Right lobe of liver (tissue), 6 donors: ENCODE data around the gene SREBF2. TPM values are rescaled to one million over a fixed set of nuclear protein-coding genes. Genes with fewer than 3 reads are reported as not detected.

ENCODE experiments used
- ATAC-seq, 4 donors: fragments of 200-7000 bp; cut with Tn5 transposase; one replicate each; pipeline ENCODE4 v1.9.1; 2020; ENCODE audit warnings: mild to moderate bottlenecking in 4 of 4, moderate library complexity in 4 of 4
- DNase-seq, 3 donors: peaks; one replicate each; pipeline ENCODE4 v3.0.0-alpha.2; 2020
- H3K27ac ChIP-seq, 3 donors: fragments of 200-600 bp; one replicate each; pipeline ENCODE4 v1.8.0; 2022
- H3K27me3 ChIP-seq, 2 donors: fragments of 200-600 bp; one replicate each; pipeline ENCODE4 v1.8.0; 2022
- H3K36me3 ChIP-seq, 4 donors: fragments of 200-600 bp; sonication (generic) in 1 of 4; one replicate each; pipeline versions ENCODE4 v1.5.1 to v1.8.0; 2017 to 2022; ENCODE audit warnings: control low read depth in 1 of 4
- H3K4me1 ChIP-seq, 4 donors: fragments of 200-600 bp; sonication (generic) in 1 of 4; one replicate each; pipeline versions ENCODE4 v1.5.1 to v1.8.0; 2017 to 2022; ENCODE audit warnings: control low read depth in 1 of 4
- H3K4me3 ChIP-seq, 3 donors: fragments of 200-600 bp; one replicate each; pipeline ENCODE4 v1.8.0; 2022
- H3K9me3 ChIP-seq, 4 donors: fragments of 200-600 bp; sonication (generic) in 1 of 4; one replicate each; pipeline versions ENCODE4 v1.5.1 to v1.8.0; 2017 to 2022; ENCODE audit warnings: control low read depth in 1 of 4
- POLR2A ChIP-seq: fragments of 450-650 bp; IDR thresholded peaks from one replicate; pipeline ENCODE4 v1.6.1; 2017; ENCODE audit warnings: antibody characterized with exemption, mild to moderate bottlenecking
- WGBS: methylation state at CpG from one replicate; pipeline ENCODE4 v1.1.6; 2018; ENCODE audit warnings: low coverage, low lambda C conversion rate; ENCODE audit not compliant: insufficient coverage; ENCODE audit errors: missing lambda C conversion rate; 5-methylcytosine and 5-hydroxymethylcytosine counted together
- intact Hi-C, 2 donors: fragments of 100-400 bp; cut with DNase I; formaldehyde crosslinking; loops; one replicate each; pipeline versions ENCODE4 v1.11.2 to v1.14.1; 2022
- total RNA-seq, 6 experiments: library from RNA; depleted of rRNA in 2 of 6; stranded (reverse); fragments of >200 nt in 2 of 6; fragmentation: NEBNext Ultra II Directional in 3 of 6; extraction: Animal tissue kit (Norgen Biotek cat#: 25700) in 3 of 6; gene quantifications; one replicate each; pipeline versions ENCODE4 v1.1.0 to v1.2.4, GENCODE V29; 2016 to 2023
- TF ChIP-seq, protein P1 (sequence below), 4 donors: fragments of 200-600 bp in 3 of 4; fragments of 450-650 bp in 1 of 4; IDR thresholded peaks; one replicate each; pipeline versions ENCODE4 v1.5.1 to v1.8.0; 2016 to 2022; ENCODE audit warnings: antibody characterized with exemption in 4 of 4, mild to moderate bottlenecking in 2 of 4
- donor health status: DM: no; HTN: yes; CAD: no.
- donor health status: DM: no; HTN: no; CAD: no.
- donor health status: DM: no; HTN: no; CAD: no.
- donor health status: DM: no; HTN: yes; CAD: no.
- donor health status: DM: no; HTN: yes; CAD: no.

The SREBF2 gene
- total RNA-seq, 6 experiments from 2014 or later = 26.7 to 63.4 (median 37.2) TPM

GRCh38 chr22:41799486-41800347 is 33.2 kb upstream of the SREBF2 start:
- ATAC-seq (peak; percentile 32 to 43 (median 40)), DNase-seq (peak; percentile 35 to 63 (median 58))
- H3K27me3 ChIP-seq = no peaks in the 10 kb centered on the region
- TF ChIP-seq, protein P1, sequence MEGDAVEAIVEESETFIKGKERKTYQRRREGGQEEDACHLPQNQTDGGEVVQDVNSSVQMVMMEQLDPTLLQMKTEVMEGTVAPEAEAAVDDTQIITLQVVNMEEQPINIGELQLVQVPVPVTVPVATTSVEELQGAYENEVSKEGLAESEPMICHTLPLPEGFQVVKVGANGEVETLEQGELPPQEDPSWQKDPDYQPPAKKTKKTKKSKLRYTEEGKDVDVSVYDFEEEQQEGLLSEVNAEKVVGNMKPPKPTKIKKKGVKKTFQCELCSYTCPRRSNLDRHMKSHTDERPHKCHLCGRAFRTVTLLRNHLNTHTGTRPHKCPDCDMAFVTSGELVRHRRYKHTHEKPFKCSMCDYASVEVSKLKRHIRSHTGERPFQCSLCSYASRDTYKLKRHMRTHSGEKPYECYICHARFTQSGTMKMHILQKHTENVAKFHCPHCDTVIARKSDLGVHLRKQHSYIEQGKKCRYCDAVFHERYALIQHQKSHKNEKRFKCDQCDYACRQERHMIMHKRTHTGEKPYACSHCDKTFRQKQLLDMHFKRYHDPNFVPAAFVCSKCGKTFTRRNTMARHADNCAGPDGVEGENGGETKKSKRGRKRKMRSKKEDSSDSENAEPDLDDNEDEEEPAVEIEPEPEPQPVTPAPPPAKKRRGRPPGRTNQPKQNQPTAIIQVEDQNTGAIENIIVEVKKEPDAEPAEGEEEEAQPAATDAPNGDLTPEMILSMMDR (IDR thresholded peaks at IDR 0.05) = no peak
- no peak for TF ChIP-seq POLR2A
- no peaks in the 10 kb centered on the region for H3K36me3 ChIP-seq
- intact Hi-C loops = no loop called here
- H3K4me3 ChIP-seq = peak overlapping the region; percentile 68 to 94 (median 82)
- peak overlapping the region; percentile 70 to 87 (median 71) for H3K27ac ChIP-seq
- no peaks in the 10 kb centered on the region for H3K9me3 ChIP-seq
- WGBS = 23% methylated on average over 11 of the region's 38 CpGs
- H3K4me1 ChIP-seq = peaks cover 0 to 13% (median 4%) of the 10 kb centered on the region in 4 donors

GRCh38 chr22:41800348-41801146 is 32.4 kb upstream of the SREBF2 start, which contains the start of gene CCDC134:
CCDC134 (plus strand) TSS chr22:41800679; CDS start chr22:41808891, 8,212 bp downstream.
- Histone ChIP-seq H3K9me3 (no peaks in the 10 kb centered on the region), H3K27ac (peak within 1 kb of the TSS; percentile 70 to 87 (median 71)), H3K4me3 (peak within 1 kb of the TSS; percentile 68 to 94 (median 82)), H3K36me3 (no peaks in the 10 kb centered on the region), H3K4me1 (peaks cover 0 to 13% (median 4%) of the 10 kb centered on the region in 4 donors), H3K27me3 (no peaks in the 10 kb centered on the region)
- intact Hi-C loops = no loop called here
- TF ChIP-seq, protein P1 (IDR thresholded peaks at IDR 0.05) = no peak
- TF ChIP-seq POLR2A = peak; percentile 95
- 0% methylated on average over 5 of the region's 52 CpGs for WGBS
- DNase-seq (peak; percentile 94 to 95 (median 94)), ATAC-seq (peak; percentile 98 to 99 (median 98))

GRCh38 chr22:41801147-41801819 is 31.6 kb upstream of the SREBF2 start:
- no peaks in the 10 kb centered on the region for H3K36me3 ChIP-seq
- H3K4me1 ChIP-seq = peaks cover 0 to 13% (median 4%) of the 10 kb centered on the region in 4 donors
- no peaks in the 10 kb centered on the region for H3K9me3 ChIP-seq
- intact Hi-C loops = no loop called here
- TF ChIP-seq, protein P1 (IDR thresholded peaks at IDR 0.05) = no peak
- TF ChIP-seq POLR2A = no peak
- ATAC-seq (peak in 1 of 4 donors; percentile 2), DNase-seq (no peak)
- H3K27ac ChIP-seq = peak overlapping the region; percentile 70 to 87 (median 71)
- H3K27me3 ChIP-seq = no peaks in the 10 kb centered on the region
- 11% methylated on average over 3 of the region's 4 CpGs for WGBS
- H3K4me3 ChIP-seq = peak overlapping the region; percentile 68 to 94 (median 82)

GRCh38 chr22:41801886-41802285 is 31.0 kb upstream of the SREBF2 start:
- intact Hi-C loops = no loop called here
- Histone ChIP-seq H3K27ac (no peak overlapping the region), H3K4me1 (peaks cover 0 to 13% (median 4%) of the 10 kb centered on the region in 4 donors), H3K4me3 (no peak overlapping the region), H3K9me3 (no peaks in the 10 kb centered on the region), H3K36me3 (no peaks in the 10 kb centered on the region), H3K27me3 (no peaks in the 10 kb centered on the region)
- DNase-seq (no peak), ATAC-seq (no peak)
- TF ChIP-seq, protein P1 (IDR thresholded peaks at IDR 0.05) = no peak
- TF ChIP-seq POLR2A = no peak
- 49% methylated on average over 2 of the region's 2 CpGs for WGBS
